ENCODE results near the gene ALG12.

The ALG12 gene

DNA sequence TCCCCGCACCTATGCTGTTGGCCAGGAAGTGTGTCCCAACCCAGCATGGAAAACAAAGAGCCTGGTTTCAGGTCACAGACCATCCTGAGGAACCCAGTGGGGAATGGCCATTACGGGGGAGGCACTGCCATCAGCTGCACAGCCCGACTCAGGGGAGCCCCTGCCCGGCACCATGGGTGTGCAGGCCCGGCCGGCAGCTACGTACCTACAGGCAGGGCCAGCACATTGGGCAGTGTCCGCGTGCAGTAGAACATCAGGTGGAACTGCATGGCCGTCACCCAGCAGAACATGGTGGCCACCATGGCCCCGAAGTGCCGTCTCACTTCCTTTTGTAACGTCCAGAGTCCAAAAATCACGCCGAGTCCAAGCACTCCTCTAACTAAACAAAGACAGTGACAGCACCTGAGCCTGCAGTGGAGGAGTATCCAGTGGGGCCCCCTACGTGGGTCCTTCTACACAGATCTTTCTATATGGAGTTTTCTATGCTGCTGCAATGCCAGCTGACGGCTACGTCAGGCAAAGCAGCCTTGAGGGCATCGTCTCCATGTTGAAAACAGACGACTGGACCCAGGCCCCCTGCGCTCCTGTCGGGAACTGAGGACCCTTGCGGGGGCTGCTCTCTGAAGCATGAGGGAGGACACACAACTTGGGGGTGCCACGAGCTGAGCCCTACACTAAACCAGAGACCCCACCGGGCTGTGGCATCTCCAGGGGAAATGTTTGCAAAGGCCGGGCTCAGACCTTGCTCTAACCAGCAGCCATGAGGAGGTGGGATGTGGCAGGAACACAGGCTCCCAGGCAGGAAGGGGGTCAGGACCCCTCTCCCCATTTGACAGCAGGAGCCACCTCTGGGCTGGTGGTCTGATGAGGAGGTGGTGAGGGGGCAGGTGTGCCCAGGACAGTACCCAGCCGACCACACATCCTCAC, 7.7 kb downstream of the ALG12 start:
- no peak for DNase-seq

DNA sequence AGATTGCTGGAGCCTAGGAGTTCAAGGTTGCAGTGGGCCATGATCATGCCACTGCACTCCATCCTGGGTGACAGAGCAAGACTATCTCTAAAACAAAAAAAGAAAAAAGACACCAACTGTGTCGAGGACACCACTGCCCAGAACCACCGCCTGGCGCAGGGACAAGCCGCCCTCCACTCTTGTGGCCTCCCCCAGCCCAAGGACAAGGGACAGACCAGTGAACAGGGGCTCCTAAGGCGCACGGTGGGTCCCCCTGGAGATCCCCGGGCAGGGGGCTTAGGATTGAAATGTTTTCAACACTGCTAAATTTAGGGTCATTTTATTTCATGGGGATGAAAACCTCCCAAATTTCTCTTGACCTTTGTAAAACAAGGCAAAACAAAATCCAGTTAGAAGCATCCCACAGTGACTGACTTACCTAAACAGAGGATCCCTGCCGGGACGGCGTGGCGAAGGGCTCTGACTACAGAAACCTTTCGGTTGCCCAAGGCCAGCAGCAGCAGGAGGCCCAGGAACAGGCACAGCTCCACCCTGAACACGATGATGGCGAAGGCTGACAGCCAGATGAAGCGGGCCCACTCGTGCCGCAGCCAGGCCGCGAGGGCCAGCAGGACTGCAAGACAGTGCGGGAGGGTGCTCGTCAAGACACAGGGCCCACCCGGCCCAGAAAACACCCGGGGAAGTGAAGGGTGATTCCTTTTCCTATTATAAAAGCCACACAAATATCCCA, 8.6 kb downstream of the ALG12 start:
- no peak for DNase-seq

DNA sequence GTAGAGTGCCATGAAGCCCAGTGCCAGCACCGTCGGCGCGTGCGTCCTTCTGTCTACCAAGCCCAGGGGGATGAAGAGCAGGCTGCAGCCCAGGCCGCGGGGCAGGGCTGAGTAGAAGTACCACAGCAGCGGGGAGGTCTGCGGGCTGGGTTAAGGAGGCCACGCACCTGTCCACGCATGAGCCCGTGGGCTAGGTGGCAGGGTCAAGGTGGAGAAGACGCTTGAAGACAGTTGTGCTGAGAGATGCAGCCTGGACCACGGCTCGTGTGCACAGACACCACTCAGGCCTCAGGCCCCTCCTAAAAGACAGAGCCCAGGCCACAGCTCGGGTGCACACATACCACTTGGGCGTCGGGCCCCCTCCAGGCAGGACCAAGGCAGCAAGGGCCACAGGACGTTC, 10.4 kb downstream of the ALG12 start:
- DNase-seq: no peak

DNA sequence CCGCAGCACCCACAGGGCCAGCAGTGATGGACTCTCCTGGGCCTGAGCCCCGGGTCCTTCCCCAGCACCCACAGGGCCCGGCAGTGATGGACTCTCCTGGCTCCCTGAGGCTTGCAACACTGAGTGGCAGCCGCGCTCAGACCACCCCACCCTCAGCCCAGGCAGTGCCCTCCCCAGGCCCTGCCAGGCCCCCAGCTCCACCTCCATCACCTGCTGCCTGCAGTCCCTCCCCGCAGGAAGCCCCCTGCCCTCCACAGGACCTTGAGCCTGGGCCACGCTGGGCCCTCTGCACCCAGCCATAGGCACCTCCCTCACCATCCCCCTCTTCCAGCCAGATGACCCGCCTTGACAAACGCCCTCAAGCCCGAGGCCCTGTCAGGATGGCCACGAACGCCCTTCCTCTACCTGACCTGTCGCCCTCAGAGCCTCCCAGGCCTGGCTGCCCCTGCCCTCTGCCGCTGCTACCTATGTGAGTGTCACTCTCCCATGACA, 11.4 kb downstream of the ALG12 start:
- DNase-seq: no peak

DNA sequence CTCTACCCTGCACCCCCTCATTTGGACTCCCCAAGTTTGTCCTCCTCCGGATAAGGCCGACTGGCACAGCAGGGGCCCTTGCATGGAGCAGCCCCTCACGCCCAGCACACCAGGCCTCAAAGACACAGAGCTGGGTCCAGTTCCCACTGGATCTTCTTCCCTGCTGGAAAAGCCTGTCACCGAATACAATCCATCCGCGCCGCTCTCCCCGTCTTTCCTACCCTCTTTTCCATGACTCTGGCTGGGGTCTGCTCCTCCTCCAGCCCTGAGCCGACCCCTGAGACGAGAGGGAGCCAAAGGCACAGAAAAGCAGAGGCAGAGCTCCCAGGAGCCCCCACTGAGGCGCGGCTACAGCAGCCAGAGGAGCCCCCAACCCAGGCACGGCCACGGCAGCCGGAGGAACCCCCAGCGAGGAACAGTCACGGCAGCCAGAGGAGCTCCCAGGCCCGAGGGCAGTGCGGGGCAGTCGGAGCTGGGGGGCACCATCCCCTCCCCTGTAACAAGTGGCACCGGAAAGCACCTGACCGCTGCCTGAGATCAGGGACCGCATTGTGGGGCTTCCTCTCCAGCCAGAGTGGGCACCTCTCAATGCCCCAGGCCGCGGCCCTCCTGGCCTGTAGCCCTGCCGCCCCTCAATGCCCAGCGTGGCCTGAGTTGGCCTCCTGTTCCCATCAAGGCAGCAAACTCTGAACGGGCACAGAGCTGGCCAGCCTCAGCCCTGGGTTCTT, 12.0 kb downstream of the ALG12 start:
- no peak for DNase-seq

DNA sequence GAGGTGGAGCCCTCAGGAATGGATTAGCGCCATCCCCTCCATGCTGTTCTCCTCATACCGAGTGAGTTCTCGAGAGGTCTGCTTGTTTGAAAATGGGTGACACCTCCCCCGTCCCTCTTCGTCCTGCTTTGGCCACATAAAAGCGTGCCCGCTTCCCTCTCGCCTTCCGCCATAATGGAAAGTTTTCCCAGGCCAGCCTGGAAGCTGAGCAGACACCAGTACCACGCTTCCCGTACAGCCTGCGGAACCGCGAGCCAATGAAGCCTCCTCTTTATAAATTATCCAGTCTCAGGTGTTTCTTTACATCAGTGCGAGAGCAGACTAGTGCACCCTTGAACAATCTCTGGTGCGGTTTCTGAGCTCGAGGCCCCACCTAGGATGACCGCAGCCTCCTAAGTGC, 12.8 kb downstream of the ALG12 start:
- no peak for DNase-seq

DNA sequence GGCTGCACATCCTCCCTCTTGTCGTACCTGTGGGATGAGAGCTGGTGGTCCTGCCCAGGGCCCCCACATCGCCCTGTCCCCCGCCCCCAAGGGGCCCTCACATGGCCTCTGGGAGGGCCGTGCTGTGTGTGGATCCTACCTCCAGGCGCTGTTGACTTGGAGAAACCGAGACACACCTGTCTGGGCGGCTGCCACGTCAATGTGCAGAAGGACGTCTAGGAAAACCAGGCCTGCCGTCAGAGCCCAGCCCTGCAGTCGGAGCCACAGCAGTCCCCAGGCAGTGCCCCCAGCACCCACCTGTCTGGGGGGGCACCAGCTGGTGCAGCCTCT, 14.2 kb downstream of the ALG12 start:
- DNase-seq: no peak

DNA sequence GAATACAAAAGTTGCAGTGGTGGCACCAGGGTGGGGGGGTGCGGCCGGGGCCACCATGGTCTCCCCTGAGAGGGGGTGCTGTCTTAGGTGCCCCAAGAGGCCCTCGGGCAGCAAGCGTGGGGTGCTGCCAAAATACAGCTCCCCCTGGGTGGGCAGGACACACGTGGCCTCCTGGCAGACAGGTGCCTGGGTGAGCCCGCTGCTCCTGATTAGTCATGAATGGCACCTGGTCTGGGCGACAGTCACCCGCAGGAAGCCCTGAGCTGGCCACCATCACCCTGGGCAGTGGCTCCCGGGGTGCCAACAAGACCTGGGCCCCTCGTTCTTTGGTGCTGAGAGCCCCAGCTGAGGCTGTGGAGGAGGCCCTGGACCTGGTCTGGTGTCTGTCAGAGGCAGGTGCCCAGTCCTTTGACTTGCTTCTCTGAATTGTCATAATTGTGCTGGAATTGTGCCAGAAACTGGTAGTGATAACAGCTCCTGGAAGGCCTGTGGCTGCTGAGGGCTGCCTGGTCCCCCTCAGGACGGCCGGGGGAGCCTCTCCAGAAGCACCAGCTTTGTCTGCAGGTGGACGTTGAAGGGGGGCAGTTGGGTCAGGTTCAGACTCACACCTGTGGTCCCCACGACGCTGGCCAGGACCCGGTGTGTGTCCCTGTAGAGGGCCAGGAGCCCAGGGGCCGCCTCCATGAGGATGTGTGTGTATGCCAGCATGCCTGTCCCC, 14.8 kb downstream of the ALG12 start:
- DNase-seq: no peak

DNA sequence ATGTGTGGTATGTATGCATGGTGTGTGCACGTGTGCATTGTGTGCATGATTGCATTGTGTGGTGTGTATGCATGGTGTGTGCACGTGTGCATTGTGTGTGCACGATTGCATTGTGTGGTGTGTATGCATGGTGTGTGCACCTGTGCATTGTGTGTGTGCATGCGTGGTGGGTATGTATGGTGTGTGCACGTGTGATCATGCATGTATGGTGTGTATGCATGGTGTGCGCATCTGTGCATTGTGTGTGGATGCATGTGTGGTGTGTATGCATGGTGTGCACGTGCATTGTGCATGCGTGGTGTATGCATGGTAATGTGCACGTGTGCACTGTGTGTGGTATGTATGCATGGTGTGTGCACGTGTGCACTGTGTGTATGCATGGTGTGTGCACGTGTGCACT, 16.8 kb downstream of the ALG12 start:
- no peak for DNase-seq

DNA sequence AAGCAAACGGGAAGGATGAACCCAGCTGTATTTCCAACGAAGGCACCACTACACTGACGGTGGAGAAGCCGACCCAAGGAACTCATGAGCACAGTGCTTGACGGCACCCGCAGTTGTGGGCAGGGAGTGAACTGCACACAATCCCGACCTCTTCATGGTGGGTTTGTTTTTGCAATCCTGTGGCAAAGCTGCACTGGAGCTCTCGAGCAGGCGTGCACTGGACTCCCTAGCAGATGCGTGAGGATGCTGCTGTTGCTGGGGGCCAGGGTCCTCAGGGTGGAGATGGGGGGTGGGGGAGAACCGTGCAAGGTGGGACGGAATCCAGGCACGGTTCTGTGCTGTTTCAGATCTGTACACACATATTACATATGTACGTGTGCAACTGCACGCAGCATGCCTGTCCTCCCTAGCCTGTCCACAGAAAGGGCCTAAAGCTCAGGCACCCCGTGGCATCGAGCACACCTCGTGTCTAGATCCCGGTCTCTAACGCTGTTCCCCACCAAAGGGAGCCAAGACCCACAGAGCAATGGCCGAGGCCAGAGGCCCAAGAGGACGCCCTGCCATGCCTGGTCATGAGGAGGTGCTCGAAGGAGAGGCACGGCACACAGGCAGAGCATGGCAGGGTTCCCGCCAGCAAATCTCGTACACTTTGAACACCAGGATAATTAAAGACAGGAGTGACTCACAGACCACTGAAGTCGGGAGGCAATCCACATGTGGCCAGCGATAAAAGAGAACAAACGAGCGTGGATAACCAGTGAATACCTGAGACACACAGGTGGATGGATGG, 17.6 kb downstream of the ALG12 start:
- no peak for DNase-seq

DNA sequence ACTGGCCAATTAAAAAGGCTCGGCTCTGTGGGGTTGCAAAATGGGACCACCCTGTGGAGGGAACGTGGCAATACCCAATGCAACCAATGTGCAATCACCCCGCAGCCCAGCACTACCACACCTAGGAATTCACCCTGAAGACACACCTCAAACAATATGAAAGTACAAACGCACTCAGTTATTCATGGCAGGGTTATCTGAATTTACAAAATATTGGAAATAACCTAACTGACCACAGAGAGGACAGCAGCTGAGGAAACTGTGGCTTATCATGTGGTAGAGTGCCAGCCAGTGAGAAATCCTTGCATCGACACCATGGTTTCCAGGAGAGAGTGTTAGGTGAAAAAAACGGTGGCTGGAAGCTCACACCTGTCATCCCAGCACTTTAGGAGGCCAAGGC, 18.7 kb downstream of the ALG12 start:
- DNase-seq: no peak

DNA sequence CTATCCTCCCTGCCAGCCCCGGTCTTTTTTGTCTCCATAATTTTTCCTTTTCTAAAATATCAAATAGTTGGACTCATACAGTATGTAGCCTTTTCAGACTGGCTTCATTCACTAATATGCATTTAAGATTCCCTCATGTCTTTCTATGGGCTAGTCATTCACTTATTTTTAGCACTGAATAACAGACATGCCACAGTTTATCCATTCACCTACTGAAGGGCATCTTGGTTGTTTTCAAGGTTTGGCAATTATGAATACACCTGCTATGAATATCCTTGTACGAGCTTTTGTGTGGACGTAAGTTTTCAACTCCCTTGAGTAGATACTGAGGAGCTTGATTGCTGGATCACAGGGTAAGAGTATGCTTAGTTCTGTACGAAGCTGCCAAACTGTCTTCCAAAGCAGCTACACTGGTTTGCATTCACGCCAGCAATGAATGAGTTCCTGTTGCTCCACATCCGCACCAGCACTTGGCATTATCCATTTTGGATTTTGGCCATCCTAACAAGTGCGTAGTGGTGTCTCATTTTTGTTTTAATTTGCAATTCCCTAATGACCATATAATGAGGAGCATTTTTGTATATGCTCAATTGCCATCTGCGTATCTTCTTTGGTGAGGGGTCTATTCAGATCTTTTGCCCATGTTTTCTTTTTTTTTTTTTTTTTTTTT, 21.1 kb downstream of the ALG12 start:
- no peak for DNase-seq

DNA sequence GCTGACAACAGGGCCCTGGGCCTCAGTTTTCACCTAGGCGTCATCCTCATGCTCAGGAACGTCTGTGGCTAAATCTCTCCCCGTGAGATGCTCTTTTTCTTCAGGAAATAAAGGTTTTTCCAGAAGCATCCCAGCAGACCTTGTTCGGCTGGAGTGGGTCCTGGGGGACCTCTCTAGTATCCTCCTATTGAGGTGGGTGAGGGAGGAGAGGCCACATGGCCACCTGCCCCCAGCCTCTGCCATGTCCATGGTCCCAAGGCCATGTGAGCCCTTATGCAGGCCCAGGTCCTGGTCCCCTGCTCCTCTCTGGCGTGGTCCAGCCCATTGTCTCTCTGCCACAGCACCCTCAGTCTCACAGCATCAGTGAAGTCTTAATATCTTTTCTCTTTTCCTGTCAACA, 22.0 kb downstream of the ALG12 start:
- DNase-seq: no peak

DNA sequence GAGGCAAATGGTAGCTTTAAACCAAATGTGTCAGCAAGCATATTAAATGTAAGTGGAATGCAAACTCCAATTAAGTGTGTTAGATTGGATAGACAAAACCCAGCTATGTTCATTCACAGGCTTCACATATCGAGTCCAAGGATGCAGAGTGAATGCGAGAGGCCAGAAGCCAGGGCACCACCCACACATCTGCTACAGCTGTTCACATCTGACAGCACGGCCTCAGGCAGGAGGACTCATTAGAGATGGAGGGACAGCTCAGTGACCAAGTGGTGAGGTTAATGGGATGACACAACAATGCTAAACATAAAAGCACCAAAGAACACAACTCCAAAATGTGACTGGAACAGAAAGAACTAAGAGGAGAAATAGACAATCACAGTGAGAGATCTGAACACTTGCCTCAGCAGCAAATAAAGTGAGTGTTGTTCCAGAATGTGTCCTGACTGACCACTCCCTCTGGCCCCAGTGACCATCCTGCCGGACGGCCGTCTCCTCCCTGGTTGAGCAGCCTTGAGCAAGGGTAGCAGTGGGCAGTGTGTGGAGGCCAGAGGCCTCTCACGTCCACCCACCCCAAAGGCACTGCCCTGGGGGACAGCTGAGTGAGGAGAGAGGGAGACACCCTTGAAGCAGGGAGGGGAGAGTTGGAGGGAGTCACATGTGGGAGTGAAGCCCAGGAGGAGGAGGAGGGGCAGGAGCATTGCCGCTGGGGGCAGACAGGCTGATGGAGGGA, 23.8 kb downstream of the ALG12 start:
- DNase-seq: no peak

DNA sequence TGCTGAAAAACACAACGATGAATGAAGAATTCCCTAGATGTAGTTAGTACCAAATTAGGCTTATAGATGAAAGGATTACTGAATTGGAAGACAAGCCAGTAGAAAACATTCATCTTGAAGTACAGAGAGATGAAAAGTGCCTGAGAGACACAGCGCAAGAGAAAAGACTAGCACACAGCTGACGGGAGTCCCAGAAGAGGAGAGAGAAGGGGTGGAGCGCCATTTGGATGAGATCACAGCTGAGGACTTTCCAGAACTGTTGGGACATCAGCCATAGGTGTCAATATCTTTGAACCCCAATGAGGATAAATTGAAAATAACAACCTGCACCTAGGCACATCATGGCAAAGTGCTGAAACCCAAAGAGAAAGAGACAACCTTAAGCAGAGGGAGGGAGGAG, 25.2 kb downstream of the ALG12 start:
- DNase-seq: no peak

DNA sequence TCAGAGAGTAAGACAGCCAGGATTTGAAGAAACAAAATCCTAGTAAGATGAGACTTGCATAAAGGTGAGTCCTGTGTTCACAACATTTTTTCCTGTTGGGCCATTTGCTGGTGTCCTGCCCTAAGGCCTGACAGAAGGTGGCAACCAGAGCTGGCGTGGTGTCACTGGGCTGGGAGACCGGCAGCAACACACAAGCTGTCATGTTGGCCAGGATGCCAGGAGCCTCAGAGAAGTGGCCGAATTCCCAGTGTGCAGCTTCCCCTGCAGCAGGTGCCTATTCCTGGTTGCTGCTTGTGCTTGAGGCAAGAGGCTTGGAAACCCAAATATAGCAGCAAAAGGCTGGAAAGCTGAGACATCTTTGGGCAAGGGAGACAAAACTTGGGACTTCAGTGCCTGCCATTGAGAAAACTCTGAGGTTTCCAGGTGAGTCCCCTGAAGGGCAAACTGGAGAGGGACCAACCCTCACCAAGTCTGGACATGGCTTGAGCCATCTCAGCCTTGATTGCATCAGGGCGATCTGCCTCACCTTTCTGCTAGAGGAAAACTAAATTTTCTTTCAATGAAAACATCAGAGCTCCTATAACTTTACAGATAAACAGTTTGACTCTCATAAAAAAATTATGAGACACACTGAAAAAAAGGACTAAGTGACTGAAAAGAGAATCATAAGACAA, 25.9 kb downstream of the ALG12 start:
- DNase-seq: no peak

DNA sequence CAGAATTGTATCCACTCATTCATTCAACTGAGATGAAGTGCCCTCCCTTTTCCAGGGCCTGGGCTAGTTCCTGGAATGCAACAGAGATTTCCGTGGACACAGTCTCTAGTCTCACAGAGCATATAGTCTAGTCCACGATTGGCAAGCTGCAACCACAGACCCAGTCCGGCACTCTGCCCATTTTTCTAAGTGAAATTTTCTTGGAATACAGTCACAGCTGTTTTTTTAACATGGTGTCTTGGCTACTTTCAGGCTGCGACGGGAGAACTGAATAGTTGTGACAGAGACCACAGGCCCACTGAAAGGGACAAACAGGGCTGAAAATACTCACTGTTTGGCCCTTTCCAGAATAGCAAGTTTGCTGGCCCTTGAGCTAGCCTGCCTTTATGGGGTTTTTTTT, 29.2 kb downstream of the ALG12 start:
- DNase-seq: no peak

DNA sequence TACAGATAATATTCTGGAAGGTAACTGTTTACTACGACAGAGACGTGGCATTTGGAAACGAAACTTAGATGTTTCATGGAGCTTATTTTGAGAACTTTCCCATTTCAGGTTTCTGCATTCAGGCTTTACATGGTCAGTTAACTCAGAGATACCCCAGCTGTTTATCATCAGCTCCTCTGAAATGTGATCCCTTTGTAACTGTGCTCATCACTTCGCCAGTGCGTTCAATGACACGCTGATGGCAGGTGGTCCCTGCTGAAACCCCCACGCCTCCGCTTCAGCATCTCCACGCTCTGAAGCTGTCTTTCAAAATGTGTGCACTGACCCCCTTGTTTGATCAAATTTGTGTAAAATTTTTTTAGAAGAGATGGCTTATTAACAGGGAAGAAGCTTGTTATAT, 30.5 kb downstream of the ALG12 start:
- DNase-seq: no peak

DNA sequence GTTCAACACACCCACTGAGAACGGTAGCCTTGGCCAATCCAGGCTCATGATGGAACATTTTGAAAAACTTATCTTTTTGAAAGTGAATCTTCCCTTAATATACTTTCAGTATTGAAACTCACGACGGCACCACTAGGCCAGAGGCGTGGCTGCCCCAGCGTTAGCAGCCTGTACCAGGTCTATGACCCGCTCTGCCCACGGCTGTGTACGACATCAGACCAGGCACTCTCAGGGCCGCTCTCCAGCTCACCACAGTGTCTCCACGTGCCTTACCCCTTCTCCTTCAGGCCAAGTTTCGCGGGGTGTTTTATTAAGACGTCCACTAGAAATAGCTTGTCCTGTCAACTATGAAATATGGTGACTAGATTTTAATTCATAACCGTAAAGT, 31.2 kb downstream of the ALG12 start:
- no peak for DNase-seq

DNA sequence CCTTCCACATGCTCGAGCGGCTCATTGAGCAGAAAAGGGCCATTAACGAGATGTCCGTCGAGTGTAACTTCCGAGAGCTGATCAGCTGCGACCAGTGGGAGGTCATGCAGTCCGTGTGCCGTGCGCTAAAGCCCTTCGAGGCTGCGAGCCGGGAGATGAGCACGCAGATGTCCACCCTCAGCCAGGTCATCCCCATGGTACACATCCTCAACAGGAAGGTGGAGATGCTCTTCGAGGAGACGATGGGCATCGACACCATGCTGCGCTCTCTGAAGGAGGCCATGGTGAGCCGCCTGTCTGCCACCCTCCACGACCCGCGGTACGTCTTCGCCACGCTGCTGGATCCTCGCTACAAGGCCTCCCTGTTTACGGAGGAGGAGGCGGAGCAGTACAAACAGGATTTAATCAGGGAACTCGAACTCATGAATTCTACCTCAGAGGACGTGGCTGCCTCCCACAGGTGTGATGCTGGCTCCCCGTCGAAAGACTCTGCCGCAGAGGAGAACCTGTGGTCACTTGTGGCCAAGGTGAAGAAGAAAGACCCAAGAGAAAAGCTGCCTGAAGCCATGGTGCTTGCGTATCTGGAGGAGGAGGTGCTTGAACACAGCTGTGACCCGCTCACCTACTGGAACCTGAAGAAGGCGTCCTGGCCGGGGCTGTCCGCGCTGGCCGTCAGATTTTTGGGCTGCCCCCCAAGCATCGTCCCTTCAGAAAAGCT, 31.7 kb downstream of the ALG12 start:
- DNase-seq: no peak
